ENCODE data around the gene PAEP. TPM values are rescaled to one million over a fixed set of nuclear protein-coding genes. Genes with fewer than 3 reads are reported as not detected.
A peak's percentile ranks its signal among the peaks of the same experiment; 100 is the strongest.

PAEP gene
- total RNA-seq, 2 donors from 2014 or later: not detected

GRCh38 chr9:135592625-135593024 lies 31.1 kb downstream of the PAEP start:
- no peak for DNase-seq (ENCODE audit: low spot score in 2 of 2)
- Mint-ChIP-seq H3K36me3 (no peaks in the 10 kb centered on the region), H3K27ac (no peak overlapping the region), H3K9me3 (no peaks in the 10 kb centered on the region)
- no peak for ATAC-seq

- DNase-seq (ENCODE audit: low spot score in 2 of 2) (no peak), ATAC-seq (no peak)
- no peaks in the 10 kb centered on the region for H3K36me3 Mint-ChIP-seq
- no peak overlapping the region for H3K27ac Mint-ChIP-seq
- H3K9me3 Mint-ChIP-seq: no peaks in the 10 kb centered on the region
These were observed 34.7 kb downstream of the PAEP start for GRCh38 chr9:135596211-135596610.

- H3K36me3 Mint-ChIP-seq: no peaks in the 10 kb centered on the region
- DNase-seq (ENCODE audit: low spot score in 2 of 2): no peak
- H3K27ac Mint-ChIP-seq: no peak overlapping the region
- ATAC-seq: no peak
- no peaks in the 10 kb centered on the region for H3K9me3 Mint-ChIP-seq
These were observed 38.8 kb downstream of the PAEP start for GRCh38 chr9:135600296-135600817.

DNA sequence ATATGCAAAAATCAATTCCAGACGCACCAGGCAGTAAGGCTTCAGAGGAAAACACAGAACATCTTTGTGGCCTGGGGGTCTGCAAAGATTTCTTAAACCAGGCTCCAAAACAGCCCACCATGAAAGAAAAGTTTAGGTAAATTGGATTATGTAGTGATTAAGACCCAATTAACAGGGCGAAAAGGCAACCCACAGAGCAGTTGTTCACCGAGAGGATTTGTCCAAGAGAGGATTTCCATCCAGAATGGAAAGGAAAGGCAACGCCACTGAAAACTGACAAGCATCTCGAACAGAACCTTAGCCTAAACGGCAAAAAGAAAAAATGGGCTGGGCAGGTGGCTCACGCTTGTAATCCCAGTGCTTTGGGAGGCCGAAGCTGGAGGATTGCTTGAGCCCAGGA lies 40.4 kb downstream of the PAEP start:
- Mint-ChIP-seq H3K36me3 (no peaks in the 10 kb centered on the region), H3K9me3 (no peaks in the 10 kb centered on the region), H3K27ac (no peak overlapping the region)
- no peak for DNase-seq (ENCODE audit: low spot score in 2 of 2)
- no peak for ATAC-seq

DNA sequence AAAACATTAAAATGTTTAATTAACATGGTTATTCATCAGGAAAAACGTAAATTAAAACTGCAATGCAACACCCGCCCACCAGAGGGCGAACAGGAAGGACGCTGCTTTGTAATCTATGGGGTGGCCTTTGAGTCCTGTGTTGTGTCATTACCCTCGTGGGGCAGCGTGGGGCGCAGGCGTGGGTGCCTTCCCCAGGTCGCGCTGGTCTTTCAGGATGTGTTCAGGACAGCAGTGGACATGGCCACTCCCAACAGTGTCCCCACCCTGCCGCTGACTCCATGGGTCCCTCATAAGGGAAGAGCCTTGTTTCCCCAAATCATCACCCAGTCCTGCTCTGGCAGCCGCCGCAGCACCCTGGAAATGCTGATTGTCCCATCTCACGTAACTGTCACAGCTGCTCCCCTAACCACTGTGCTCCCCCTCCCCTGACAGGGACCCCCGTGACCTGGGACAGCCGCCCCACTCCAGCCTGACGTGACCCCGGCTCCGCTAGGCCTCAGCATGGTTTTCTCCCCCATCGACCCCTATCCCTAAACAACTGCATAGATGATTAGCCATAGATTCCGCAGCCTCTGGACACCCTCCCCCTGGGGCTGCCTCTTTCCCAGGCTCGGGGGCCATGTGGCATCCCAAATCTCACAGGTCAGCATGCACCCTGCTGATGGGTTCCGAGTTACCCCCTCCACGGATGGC lies 41.4 kb downstream of the PAEP start:
- DNase-seq (ENCODE audit: low spot score in 2 of 2) (peak; percentile 40 to 72), ATAC-seq (peak; percentile 58 to 63)
- H3K9me3 Mint-ChIP-seq: no peaks in the 10 kb centered on the region
- no peaks in the 10 kb centered on the region for H3K36me3 Mint-ChIP-seq
- no peak overlapping the region for H3K27ac Mint-ChIP-seq

DNA sequence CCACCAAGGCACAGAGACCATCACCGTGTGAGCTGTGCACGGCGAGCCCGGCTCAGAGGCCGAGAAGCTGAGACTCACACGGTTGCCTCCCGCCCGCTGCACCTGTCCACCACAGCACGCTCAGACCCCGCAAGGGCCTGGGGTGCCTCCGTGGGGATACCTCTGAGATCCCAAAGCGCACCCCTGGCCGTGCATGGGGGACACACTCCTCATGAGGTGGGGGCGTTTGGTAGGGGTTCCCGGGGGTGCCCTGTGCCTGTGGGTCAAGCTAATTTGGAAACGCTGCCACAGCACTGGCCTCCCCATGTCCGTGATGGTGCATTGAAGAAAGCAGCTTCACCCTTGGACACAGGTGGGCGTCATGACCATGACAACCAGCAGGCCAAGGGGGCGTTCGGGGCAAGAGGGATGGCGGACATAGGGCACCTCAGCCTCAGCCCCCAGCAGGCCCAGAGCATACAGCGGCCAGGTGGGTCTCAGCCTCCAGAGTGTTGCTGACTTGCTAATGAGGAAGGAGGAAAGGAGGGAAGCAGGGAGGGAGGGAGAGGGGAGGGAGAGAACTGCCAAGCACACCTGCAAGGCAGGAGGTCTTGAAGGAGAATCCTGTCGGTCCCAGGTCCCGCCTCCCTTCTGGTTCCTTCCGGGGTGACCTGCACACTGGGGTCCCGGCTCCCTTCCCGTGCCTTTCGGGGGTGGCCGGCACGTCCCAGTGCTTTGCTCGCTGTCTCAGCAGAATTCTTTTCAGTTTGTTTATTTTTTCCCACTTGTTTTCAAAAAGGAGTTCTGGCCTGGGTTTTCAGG lies 43.1 kb downstream of the PAEP start:
- peak in 1 of 2 donors; percentile 51 for DNase-seq (ENCODE audit: low spot score in 2 of 2)
- Mint-ChIP-seq H3K36me3 (no peaks in the 10 kb centered on the region), H3K9me3 (no peaks in the 10 kb centered on the region), H3K27ac (no peak overlapping the region)
- no peak for ATAC-seq

GRCh38 chr9:135605238-135605781 lies 43.8 kb downstream of the PAEP start:
- DNase-seq (ENCODE audit: low spot score in 2 of 2) (peak in 1 of 2 donors; percentile 45), ATAC-seq (no peak)
- Mint-ChIP-seq H3K9me3 (no peaks in the 10 kb centered on the region), H3K36me3 (no peaks in the 10 kb centered on the region), H3K27ac (no peak overlapping the region)

DNA sequence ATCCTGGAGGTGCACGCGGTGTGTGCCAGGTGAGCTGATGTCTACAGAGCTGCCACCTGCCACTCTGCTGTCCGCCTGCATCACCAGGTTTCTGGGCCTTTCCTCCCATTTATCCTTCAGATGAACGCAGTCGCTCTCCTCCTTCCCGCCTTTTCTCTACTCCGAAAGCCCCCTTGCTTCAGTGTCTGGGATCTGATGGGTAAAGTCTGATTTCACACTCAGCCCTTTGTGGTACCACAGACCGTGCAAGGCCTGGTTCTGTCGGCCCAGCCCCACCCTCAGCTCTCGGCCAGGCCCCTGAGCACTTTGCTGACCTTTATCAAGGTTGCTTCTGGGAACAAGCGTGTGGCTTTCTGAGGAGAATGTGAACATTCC lies 45.3 kb downstream of the PAEP start:
- no peak overlapping the region for H3K27ac Mint-ChIP-seq
- no peaks in the 10 kb centered on the region for H3K9me3 Mint-ChIP-seq
- no peaks in the 10 kb centered on the region for H3K36me3 Mint-ChIP-seq
- ATAC-seq: no peak
- DNase-seq (ENCODE audit: low spot score in 2 of 2): no peak

- Mint-ChIP-seq H3K9me3 (no peaks in the 10 kb centered on the region), H3K36me3 (no peaks in the 10 kb centered on the region), H3K27ac (no peak overlapping the region)
- DNase-seq (ENCODE audit: low spot score in 2 of 2) (peak in 1 of 2 donors; percentile 44), ATAC-seq (no peak)
These were observed 46.1 kb downstream of the PAEP start for GRCh38 chr9:135607401-135608293.

DNA sequence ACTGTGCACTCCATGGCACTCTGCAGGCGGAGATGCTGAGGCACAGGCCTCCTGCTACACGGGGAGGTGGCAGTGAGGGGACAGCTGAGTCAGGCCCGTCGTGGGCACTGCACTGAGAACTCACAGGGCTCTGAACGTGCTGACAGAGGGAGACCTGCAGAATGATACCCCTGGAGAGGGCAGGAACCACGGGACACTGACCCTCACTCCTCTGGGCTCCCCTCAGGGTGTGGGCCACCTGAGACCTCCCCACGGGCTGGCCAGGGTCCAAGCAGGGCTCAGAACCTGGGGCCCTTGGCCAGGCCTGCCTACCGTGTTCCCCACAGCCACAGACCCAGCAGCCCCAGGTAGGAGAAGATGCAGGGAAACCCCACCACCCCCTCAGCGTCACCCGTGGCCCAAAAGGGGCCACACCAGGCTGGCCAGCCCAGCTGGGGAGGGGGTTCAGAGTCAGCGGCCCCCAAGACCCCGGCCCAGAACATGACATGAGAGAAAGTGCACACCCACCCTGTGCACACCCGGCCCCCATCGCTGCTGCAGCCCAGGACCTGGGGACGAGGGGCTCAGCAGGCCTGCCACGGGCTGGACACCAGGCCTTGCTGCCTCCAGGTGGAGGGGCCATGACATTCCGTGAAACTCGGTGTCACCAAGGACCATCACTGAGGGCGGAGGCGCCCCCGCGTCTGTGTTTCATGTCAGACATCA lies 46.9 kb downstream of the PAEP start:
- no peak overlapping the region for H3K27ac Mint-ChIP-seq
- H3K36me3 Mint-ChIP-seq: no peaks in the 10 kb centered on the region
- DNase-seq (ENCODE audit: low spot score in 2 of 2) (peak in 1 of 2 donors; percentile 35), ATAC-seq (no peak)
- no peaks in the 10 kb centered on the region for H3K9me3 Mint-ChIP-seq

DNA sequence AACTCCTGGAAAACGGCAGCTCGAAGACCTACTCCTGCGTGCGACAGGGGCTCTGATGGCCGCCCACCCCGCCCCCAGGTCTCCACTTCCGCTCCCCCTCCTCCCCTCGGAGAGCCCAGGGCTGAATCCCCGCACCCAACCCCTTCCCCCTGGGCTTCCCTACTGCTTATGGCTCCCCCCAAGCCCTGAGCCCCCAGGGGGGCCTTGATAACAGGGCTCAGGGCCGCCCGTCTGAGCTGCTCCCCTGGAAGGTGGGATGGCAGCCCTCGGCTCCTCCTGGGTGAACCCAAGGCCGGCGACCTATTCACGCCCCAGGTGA lies 47.4 kb downstream of the PAEP start:
- no peaks in the 10 kb centered on the region for H3K9me3 Mint-ChIP-seq
- DNase-seq (ENCODE audit: low spot score in 2 of 2): no peak

GRCh38 chr9:135609366-135609955 lies 47.9 kb downstream of the PAEP start:
- DNase-seq (ENCODE audit: low spot score in 2 of 2) (no peak), ATAC-seq (no peak)
- H3K27ac Mint-ChIP-seq: no peak overlapping the region
- H3K36me3 Mint-ChIP-seq: no peaks in the 10 kb centered on the region
- H3K9me3 Mint-ChIP-seq: no peaks in the 10 kb centered on the region

More for the DNA sequence above, 47.4 kb downstream of the PAEP start:
- H3K36me3 Mint-ChIP-seq: no peaks in the 10 kb centered on the region
- no peak overlapping the region for H3K27ac Mint-ChIP-seq
- ATAC-seq: no peak

DNA sequence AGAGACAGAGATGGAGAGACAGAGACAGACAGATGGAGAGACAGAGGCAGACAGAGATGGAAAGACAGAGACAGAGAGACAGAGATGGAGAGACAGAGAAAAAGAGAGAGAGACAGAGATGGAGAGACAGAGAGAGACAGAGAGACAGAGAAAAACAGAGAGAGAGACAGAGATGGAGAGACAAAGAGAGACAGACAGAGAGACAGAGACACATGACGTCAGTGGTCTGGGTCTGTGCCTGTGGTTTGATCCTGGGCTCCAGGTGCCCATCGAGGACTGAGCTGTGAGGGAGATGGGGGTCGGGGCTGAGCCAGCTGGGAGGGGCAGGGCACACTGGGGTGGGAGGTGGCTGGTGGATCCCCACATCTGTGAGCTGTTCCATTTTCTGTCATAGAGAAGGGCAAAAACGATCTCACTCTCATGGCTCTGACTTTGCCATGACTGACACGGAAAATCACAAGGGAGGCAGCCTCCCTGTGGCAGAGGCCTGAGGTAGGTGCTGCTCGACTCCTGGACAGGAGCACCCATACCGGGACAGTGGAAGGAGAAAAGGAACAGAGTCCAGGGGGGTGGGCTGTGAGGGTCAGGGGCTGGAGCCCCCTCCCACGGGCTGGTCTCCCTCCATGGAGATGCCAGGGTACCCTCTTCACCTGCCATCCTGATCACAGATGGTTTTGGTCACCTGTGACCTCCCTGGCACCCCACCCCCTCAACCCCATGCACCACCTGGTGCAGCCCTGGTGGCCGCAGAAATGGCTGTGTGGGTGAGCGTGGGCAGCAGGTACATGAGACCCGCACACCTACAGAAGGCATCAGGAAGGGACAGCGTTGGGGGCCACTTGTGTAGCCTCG lies 49.0 kb downstream of the PAEP start:
- no peak for ATAC-seq
- no peaks in the 10 kb centered on the region for H3K9me3 Mint-ChIP-seq
- DNase-seq (ENCODE audit: low spot score in 2 of 2): no peak
- H3K36me3 Mint-ChIP-seq: no peaks in the 10 kb centered on the region
- no peak overlapping the region for H3K27ac Mint-ChIP-seq

DNA sequence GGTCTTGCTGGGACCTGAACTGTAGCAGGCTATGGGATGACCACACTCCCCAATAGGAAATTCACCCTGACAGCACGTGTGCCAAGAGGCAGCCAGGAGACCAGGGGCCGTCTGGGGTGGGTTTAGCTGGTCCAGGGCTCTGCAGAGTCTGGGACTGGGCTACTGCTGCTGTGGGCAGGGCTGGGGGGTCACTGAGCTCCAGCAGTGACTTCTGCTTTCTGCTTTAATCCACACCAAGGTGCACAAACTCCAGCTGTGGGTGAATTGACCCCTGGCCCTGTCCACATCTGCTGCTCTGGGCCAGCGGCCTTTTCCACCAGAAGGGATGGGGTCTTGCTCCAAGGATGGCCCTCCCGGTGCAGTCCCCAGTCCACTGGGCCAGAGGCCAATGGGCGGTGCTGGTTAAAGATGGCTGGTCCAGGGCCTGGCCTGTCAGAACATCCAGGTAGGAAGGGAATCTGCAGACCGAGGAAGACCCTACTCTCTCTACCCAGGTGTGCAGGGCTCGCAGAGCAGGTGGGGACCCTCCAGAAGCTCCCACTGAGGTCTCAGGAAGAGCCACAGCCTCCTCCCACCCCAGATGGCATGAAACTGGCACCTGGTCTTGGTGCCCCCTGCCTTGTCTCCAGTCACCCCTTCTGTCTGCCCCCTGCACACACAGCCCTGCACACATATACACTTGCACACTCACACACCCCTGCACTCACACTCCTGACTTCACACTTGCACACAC lies 49.8 kb downstream of the PAEP start:
- Mint-ChIP-seq H3K9me3 (no peaks in the 10 kb centered on the region), H3K36me3 (no peaks in the 10 kb centered on the region), H3K27ac (no peak overlapping the region)
- ATAC-seq (no peak), DNase-seq (ENCODE audit: low spot score in 2 of 2) (no peak)

DNA sequence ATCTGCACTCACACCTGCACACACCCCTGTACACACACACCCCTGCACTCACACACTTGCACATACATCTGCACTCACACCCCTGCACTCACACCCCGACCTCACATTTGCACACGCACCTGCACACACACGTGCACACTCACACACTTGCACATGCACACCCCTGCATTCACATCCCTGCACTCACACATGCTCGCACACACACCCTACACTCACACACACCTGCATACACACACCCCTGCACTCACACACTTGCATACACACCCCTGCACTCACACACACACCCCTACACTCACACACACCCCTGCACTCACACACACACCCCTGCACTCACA lies 50.3 kb downstream of the PAEP start:
- no peak for DNase-seq (ENCODE audit: low spot score in 2 of 2)
- Mint-ChIP-seq H3K36me3 (no peaks in the 10 kb centered on the region), H3K27ac (no peak overlapping the region), H3K9me3 (no peaks in the 10 kb centered on the region)
- no peak for ATAC-seq

Data from activated naive CD4-positive, alpha-beta T cell treated with anti-CD3 and anti-CD28 coated beads, Interleukin-2, amount 50 U/mL, for 72 hours (primary cell).